Keratinocyte (primary cell): ENCODE measurements around the gene TULP1.

Experiments
- EZH2 ChIP-seq: IDR thresholded peaks from one replicate; pipeline ENCODE4 v1.6.1; 2012; ENCODE audit warnings: inconsistent platforms, mild to moderate bottlenecking, low read length, moderate library complexity
- TF ChIP-seq, protein P1 (sequence below), 3 experiments: IDR thresholded peaks in 1 of 3; conservative IDR thresholded peaks in 1 of 3; optimal IDR thresholded peaks in 1 of 3; 2 replicates in 2 of 3; 3 replicates in 1 of 3; pipeline versions ENCODE3 to v1.5.1; 2011; ENCODE audit warnings: low read length in 3 of 3, mild to moderate bottlenecking in 3 of 3, moderate library complexity in 2 of 3, control low read depth in 1 of 3, inconsistent platforms in 1 of 3; ENCODE audit not compliant: insufficient read depth in 2 of 3; ENCODE audit errors: extremely low read depth in 1 of 3

DNA sequence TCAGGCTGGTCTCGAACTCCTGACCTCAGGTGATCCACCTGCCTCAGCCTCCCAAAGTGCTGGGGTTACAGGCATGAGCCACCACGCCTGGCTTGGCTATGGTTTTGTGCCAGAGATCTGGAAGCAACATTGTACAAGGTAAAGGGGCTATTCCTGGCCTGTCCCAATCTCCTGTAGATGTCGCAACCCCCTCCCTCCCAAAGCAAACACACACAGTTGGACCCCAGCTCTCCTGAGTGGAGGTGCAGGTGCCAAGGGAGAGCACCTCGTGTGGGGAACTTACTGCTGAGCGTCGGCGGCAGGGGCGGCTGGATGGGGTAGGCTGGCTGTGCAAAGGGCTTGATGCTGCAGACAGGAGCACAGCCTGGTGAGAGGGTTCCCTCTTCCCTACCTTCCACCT is 35.7 kb downstream of the TULP1 start:
- TF ChIP-seq, protein P1, sequence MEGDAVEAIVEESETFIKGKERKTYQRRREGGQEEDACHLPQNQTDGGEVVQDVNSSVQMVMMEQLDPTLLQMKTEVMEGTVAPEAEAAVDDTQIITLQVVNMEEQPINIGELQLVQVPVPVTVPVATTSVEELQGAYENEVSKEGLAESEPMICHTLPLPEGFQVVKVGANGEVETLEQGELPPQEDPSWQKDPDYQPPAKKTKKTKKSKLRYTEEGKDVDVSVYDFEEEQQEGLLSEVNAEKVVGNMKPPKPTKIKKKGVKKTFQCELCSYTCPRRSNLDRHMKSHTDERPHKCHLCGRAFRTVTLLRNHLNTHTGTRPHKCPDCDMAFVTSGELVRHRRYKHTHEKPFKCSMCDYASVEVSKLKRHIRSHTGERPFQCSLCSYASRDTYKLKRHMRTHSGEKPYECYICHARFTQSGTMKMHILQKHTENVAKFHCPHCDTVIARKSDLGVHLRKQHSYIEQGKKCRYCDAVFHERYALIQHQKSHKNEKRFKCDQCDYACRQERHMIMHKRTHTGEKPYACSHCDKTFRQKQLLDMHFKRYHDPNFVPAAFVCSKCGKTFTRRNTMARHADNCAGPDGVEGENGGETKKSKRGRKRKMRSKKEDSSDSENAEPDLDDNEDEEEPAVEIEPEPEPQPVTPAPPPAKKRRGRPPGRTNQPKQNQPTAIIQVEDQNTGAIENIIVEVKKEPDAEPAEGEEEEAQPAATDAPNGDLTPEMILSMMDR (optimal IDR thresholded peaks at IDR 0.05 in 1 of 3, IDR thresholded peaks at IDR 0.05 in 1 of 3, conservative IDR thresholded peaks at IDR 0.05 in 1 of 3; ENCODE audit: extremely low read depth in 1 of 3, insufficient read depth in 2 of 3, low read length in 3 of 3), result no peak
- TF ChIP-seq EZH2, result no peak
